Measurements from ENCODE around the gene CDH13. TPM values are rescaled to one million over a fixed set of nuclear protein-coding genes. Genes with fewer than 3 reads are reported as not detected.

CDH13 gene
- total and polyA plus RNA-seq, 5 donors = 20.7 to 123 (median 93.6) TPM

GRCh38 chr16:83653785-83654184 is 1027.0 kb downstream of the CDH13 start:
- DNase-seq = no peak
- WGBS = 69% methylated on average over 6 of the region's 6 CpGs

GRCh38 chr16:83660282-83660681 is 1033.5 kb downstream of the CDH13 start:
- ATAC-seq = no peak
- H3K9me3 ChIP-seq (ENCODE audit: control insufficient read depth, low read length) = no peaks in the 10 kb centered on the region
- no peaks in the 10 kb centered on the region for H3K4me1 ChIP-seq (ENCODE audit: control insufficient read depth, insufficient read depth, low read length)
- no peaks in the 10 kb centered on the region for H3K27me3 ChIP-seq (ENCODE audit: control insufficient read depth, insufficient read depth)
- no peak overlapping the region for H3K4me3 ChIP-seq (ENCODE audit: low read length)
- intact Hi-C loops (cut with DNase I) = no loop called here
- H3K27ac ChIP-seq (ENCODE audit: low read length) = no peak overlapping the region
- 93% methylated on average over 4 of the region's 4 CpGs for WGBS
- no peak for DNase-seq

More at GRCh38 chr16:83653785-83654184, 1027.0 kb downstream of the CDH13 start:
- no peaks in the 10 kb centered on the region for H3K9me3 ChIP-seq (ENCODE audit: control insufficient read depth, low read length)
- H3K27me3 ChIP-seq (ENCODE audit: control insufficient read depth, insufficient read depth) = no peaks in the 10 kb centered on the region
- intact Hi-C loops (cut with DNase I) = no loop called here
- ATAC-seq = no peak
- H3K4me1 ChIP-seq (ENCODE audit: control insufficient read depth, insufficient read depth, low read length) = no peaks in the 10 kb centered on the region
- H3K4me3 ChIP-seq (ENCODE audit: low read length) = no peak overlapping the region
- H3K27ac ChIP-seq (ENCODE audit: low read length) = no peak overlapping the region

GRCh38 chr16:83661656-83662055 is 1034.9 kb downstream of the CDH13 start:
- DNase-seq = no peak
- no peak overlapping the region for H3K27ac ChIP-seq (ENCODE audit: low read length)
- no peak for ATAC-seq
- intact Hi-C loops (cut with DNase I) = no loop called here
- H3K4me3 ChIP-seq (ENCODE audit: low read length) = no peak overlapping the region
- no peaks in the 10 kb centered on the region for H3K4me1 ChIP-seq (ENCODE audit: control insufficient read depth, insufficient read depth, low read length)
- no peaks in the 10 kb centered on the region for H3K27me3 ChIP-seq (ENCODE audit: control insufficient read depth, insufficient read depth)
- H3K9me3 ChIP-seq (ENCODE audit: control insufficient read depth, low read length) = no peaks in the 10 kb centered on the region

- ATAC-seq = no peak
- Histone ChIP-seq H3K4me1 (ENCODE audit: control insufficient read depth, insufficient read depth, low read length) (no peaks in the 10 kb centered on the region), H3K4me3 (ENCODE audit: low read length) (no peak overlapping the region), H3K27ac (ENCODE audit: low read length) (no peak overlapping the region), H3K9me3 (ENCODE audit: control insufficient read depth, low read length) (no peaks in the 10 kb centered on the region), H3K27me3 (ENCODE audit: control insufficient read depth, insufficient read depth) (no peaks in the 10 kb centered on the region)
- DNase-seq = no peak
- WGBS = 87% methylated on average over 2 of the region's 2 CpGs
- intact Hi-C loops (cut with DNase I) = no loop called here
Observed at GRCh38 chr16:83666449-83666848, 1039.7 kb downstream of the CDH13 start.

GRCh38 chr16:83669456-83669855 is 1042.7 kb downstream of the CDH13 start:
- no peak overlapping the region for H3K4me3 ChIP-seq (ENCODE audit: low read length)
- ATAC-seq (no peak), DNase-seq (no peak)
- intact Hi-C loops (cut with DNase I) = no loop called here
- H3K27me3 ChIP-seq (ENCODE audit: control insufficient read depth, insufficient read depth) = no peaks in the 10 kb centered on the region
- 87% methylated on average over 5 of the region's 5 CpGs for whole genome bisulfite sequencing
- no peaks in the 10 kb centered on the region for H3K9me3 ChIP-seq (ENCODE audit: control insufficient read depth, low read length)
- no peak overlapping the region for H3K27ac ChIP-seq (ENCODE audit: low read length)
- H3K4me1 ChIP-seq (ENCODE audit: control insufficient read depth, insufficient read depth, low read length) = no peaks in the 10 kb centered on the region

GRCh38 chr16:83674931-83675535 is 1048.3 kb downstream of the CDH13 start:
- H3K9me3 ChIP-seq (ENCODE audit: control insufficient read depth, low read length) = no peaks in the 10 kb centered on the region
- H3K4me3 ChIP-seq (ENCODE audit: low read length) = no peak overlapping the region
- no peak for DNase-seq
- intact Hi-C loops (cut with DNase I) = no loop called here
- WGBS = 31% methylated on average over 5 of the region's 5 CpGs
- ATAC-seq = no peak
- H3K27ac ChIP-seq (ENCODE audit: low read length) = no peak overlapping the region
- H3K27me3 ChIP-seq (ENCODE audit: control insufficient read depth, insufficient read depth) = no peaks in the 10 kb centered on the region
- no peaks in the 10 kb centered on the region for H3K4me1 ChIP-seq (ENCODE audit: control insufficient read depth, insufficient read depth, low read length)

- no peak overlapping the region for H3K27ac ChIP-seq (ENCODE audit: low read length)
- WGBS = 71% methylated on average over 6 of the region's 6 CpGs
- DNase-seq (no peak), ATAC-seq (no peak)
- H3K4me1 ChIP-seq (ENCODE audit: control insufficient read depth, insufficient read depth, low read length) = no peaks in the 10 kb centered on the region
- no peaks in the 10 kb centered on the region for H3K9me3 ChIP-seq (ENCODE audit: control insufficient read depth, low read length)
- intact Hi-C loops (cut with DNase I) = no loop called here
- no peak overlapping the region for H3K4me3 ChIP-seq (ENCODE audit: low read length)
- H3K27me3 ChIP-seq (ENCODE audit: control insufficient read depth, insufficient read depth) = no peaks in the 10 kb centered on the region
Observed at GRCh38 chr16:83676086-83676485, 1049.3 kb downstream of the CDH13 start.

GRCh38 chr16:83680980-83681379 is 1054.2 kb downstream of the CDH13 start:
- intact Hi-C loops (cut with DNase I) = no loop called here
- H3K4me1 ChIP-seq (ENCODE audit: control insufficient read depth, insufficient read depth, low read length) = no peaks in the 10 kb centered on the region
- ATAC-seq (no peak), DNase-seq (no peak)
- 81% methylated on average over 4 of the region's 4 CpGs for WGBS
- no peaks in the 10 kb centered on the region for H3K27me3 ChIP-seq (ENCODE audit: control insufficient read depth, insufficient read depth)
- H3K4me3 ChIP-seq (ENCODE audit: low read length) = no peak overlapping the region
- no peak overlapping the region for H3K27ac ChIP-seq (ENCODE audit: low read length)
- no peaks in the 10 kb centered on the region for H3K9me3 ChIP-seq (ENCODE audit: control insufficient read depth, low read length)

- no peaks in the 10 kb centered on the region for H3K9me3 ChIP-seq (ENCODE audit: control insufficient read depth, low read length)
- ATAC-seq (no peak), DNase-seq (no peak)
- 55% methylated on average over 9 of the region's 9 CpGs for WGBS
- intact Hi-C loops (cut with DNase I) = no loop called here
- no peak overlapping the region for H3K27ac ChIP-seq (ENCODE audit: low read length)
- H3K4me1 ChIP-seq (ENCODE audit: control insufficient read depth, insufficient read depth, low read length) = no peaks in the 10 kb centered on the region
- no peaks in the 10 kb centered on the region for H3K27me3 ChIP-seq (ENCODE audit: control insufficient read depth, insufficient read depth)
- no peak overlapping the region for H3K4me3 ChIP-seq (ENCODE audit: low read length)
Observed at GRCh38 chr16:83681381-83681956, 1054.7 kb downstream of the CDH13 start.

- no peaks in the 10 kb centered on the region for H3K9me3 ChIP-seq (ENCODE audit: control insufficient read depth, low read length)
- no peak overlapping the region for H3K4me3 ChIP-seq (ENCODE audit: low read length)
- no peaks in the 10 kb centered on the region for H3K27me3 ChIP-seq (ENCODE audit: control insufficient read depth, insufficient read depth)
- DNase-seq (no peak), ATAC-seq (no peak)
- intact Hi-C loops (cut with DNase I) = no loop called here
- 68% methylated on average over 13 of the region's 13 CpGs for WGBS
- H3K4me1 ChIP-seq (ENCODE audit: control insufficient read depth, insufficient read depth, low read length) = no peaks in the 10 kb centered on the region
- no peak overlapping the region for H3K27ac ChIP-seq (ENCODE audit: low read length)
Observed at GRCh38 chr16:83682116-83682867, 1055.5 kb downstream of the CDH13 start.

- no peaks in the 10 kb centered on the region for H3K4me1 ChIP-seq (ENCODE audit: control insufficient read depth, insufficient read depth, low read length)
- no peak for DNase-seq
- H3K27me3 ChIP-seq (ENCODE audit: control insufficient read depth, insufficient read depth) = no peaks in the 10 kb centered on the region
- WGBS = 48% methylated on average over 7 of the region's 7 CpGs
- intact Hi-C loops (cut with DNase I) = no loop called here
- no peak overlapping the region for H3K4me3 ChIP-seq (ENCODE audit: low read length)
- no peaks in the 10 kb centered on the region for H3K9me3 ChIP-seq (ENCODE audit: control insufficient read depth, low read length)
- H3K27ac ChIP-seq (ENCODE audit: low read length) = no peak overlapping the region
- no peak for ATAC-seq
Observed at GRCh38 chr16:83682868-83683235, 1056.1 kb downstream of the CDH13 start.
